GM23338 (cell line): ENCODE measurements around the gene TOR1AIP2. TPM values are rescaled to one million over a fixed set of nuclear protein-coding genes. Genes with fewer than 3 reads are reported as not detected.
"Not testable (repeated sequence)": the region's sequence is repeated elsewhere in the genome, so short reads cannot be mapped to it uniquely, and the experiment has no call there.

Experiments
- ATAC-seq: fragments of 200-7000 bp; cut with Tn5 transposase; 3 replicates; pipeline ENCODE4 v1.9.1; 2020
- DNase-seq: peaks from one replicate; pipeline ENCODE4 v3.0.0-alpha.2; 2015; ENCODE audit warnings: low spot score
- H2AFZ ChIP-seq: fragments of 200-600 bp; sonication (generic); 2 replicates; pipeline ENCODE4 v1.8.0; 2016; ENCODE audit warnings: antibody characterized with exemption, mild to moderate bottlenecking, moderate library complexity
- H3F3A ChIP-seq: fragments of 200-600 bp; sonication (generic); replicated peaks from 2 replicates; pipeline ENCODE4 v1.8.0; 2017; ENCODE audit warnings: antibody characterized with exemption, mixed run types, low read depth
- H3K27ac ChIP-seq: fragments of 200-600 bp; sonication (generic); 2 replicates; pipeline ENCODE4 v1.6.1; 2016; ENCODE audit warnings: low read depth
- H3K27me3 ChIP-seq: fragments of 200-600 bp; sonication (generic); 2 replicates; pipeline ENCODE4 v1.8.0; 2016; ENCODE audit warnings: mild to moderate bottlenecking, mixed run types, moderate library complexity; ENCODE audit not compliant: insufficient read depth
- H3K36me3 ChIP-seq: fragments of 200-600 bp; sonication (generic); 2 replicates; pipeline ENCODE4 v1.8.0; 2016; ENCODE audit warnings: mild to moderate bottlenecking; ENCODE audit not compliant: insufficient read depth
- H3K4me1 ChIP-seq: fragments of 200-600 bp; sonication (generic); 2 replicates; pipeline ENCODE4 v1.8.0; 2016; ENCODE audit warnings: mild to moderate bottlenecking, moderate library complexity; ENCODE audit not compliant: insufficient read depth
- H3K4me2 ChIP-seq: fragments of 200-600 bp; sonication (generic); 2 replicates; pipeline ENCODE4 v1.7.1; 2017; ENCODE audit warnings: mixed run types
- H3K4me3 ChIP-seq: fragments of 200-600 bp; sonication (generic); 2 replicates; pipeline ENCODE4 v1.6.1; 2016; ENCODE audit warnings: mixed run types
- H3K79me2 ChIP-seq: fragments of 200-600 bp; sonication (generic); replicated peaks from 2 replicates; pipeline ENCODE4 v1.8.0; 2017; ENCODE audit warnings: mild to moderate bottlenecking; ENCODE audit not compliant: insufficient read depth
- H3K9me2 ChIP-seq: fragments of 200-600 bp; sonication (generic); 2 replicates; pipeline ENCODE4 v1.8.0; 2017; ENCODE audit not compliant: insufficient read depth
- H4K20me1 ChIP-seq: fragments of 200-600 bp; sonication (generic); replicated peaks from 2 replicates; pipeline ENCODE4 v1.8.0; 2017; ENCODE audit warnings: mild to moderate bottlenecking; ENCODE audit not compliant: insufficient read depth
- H3K27ac Mint-ChIP-seq: 2 replicates; pipeline ENCODE4 v1.8.0; 2020; ENCODE audit warnings: inconsistent platforms, mild to moderate bottlenecking, moderate library complexity, mixed read lengths
- H3K27me3 Mint-ChIP-seq: 3 replicates; pipeline ENCODE4 v1.8.0; 2022; ENCODE audit warnings: low read depth, mild to moderate bottlenecking, moderate library complexity, mixed read lengths, inconsistent platforms; ENCODE audit not compliant: insufficient read depth, poor library complexity
- H3K36me3 Mint-ChIP-seq: 3 replicates; pipeline ENCODE4 v1.8.0; 2021; ENCODE audit warnings: low read depth, mild to moderate bottlenecking, inconsistent platforms, moderate library complexity, mixed read lengths
- H3K4me1 Mint-ChIP-seq: 3 replicates; pipeline ENCODE4 v1.8.0; 2020; ENCODE audit warnings: mild to moderate bottlenecking, inconsistent platforms, mixed read lengths
- H3K4me3 Mint-ChIP-seq: 3 replicates; pipeline ENCODE4 v1.8.0; 2021; ENCODE audit warnings: moderate library complexity, mild to moderate bottlenecking, inconsistent platforms, mixed read lengths
- H3K9me3 Mint-ChIP-seq: 3 replicates; pipeline ENCODE4 v1.8.0; 2020; ENCODE audit warnings: moderate library complexity, mild to moderate bottlenecking, inconsistent platforms, mixed read lengths
- EZH2 ChIP-seq: fragments of 200-600 bp; sonication (generic); IDR thresholded peaks from one replicate; pipeline ENCODE4 v1.8.0; 2017; ENCODE audit warnings: antibody characterized with exemption, mild to moderate bottlenecking, low read depth; ENCODE audit not compliant: unreplicated experiment
- EZH2phosphoT487 ChIP-seq: fragments of 200-600 bp; sonication (generic); IDR thresholded peaks from one replicate; pipeline ENCODE4 v1.8.1; 2018; ENCODE audit warnings: antibody characterized with exemption; ENCODE audit not compliant: unreplicated experiment
- NANOG ChIP-seq: IDR thresholded peaks from 2 replicates; pipeline ENCODE4 v1.6.1; 2016; ENCODE audit warnings: antibody characterized with exemption, borderline replicate concordance
- POLR2AphosphoS5 ChIP-seq: IDR thresholded peaks from 2 replicates; pipeline ENCODE4 v1.6.1; 2016; ENCODE audit warnings: antibody characterized with exemption, low read depth
- STAT1 ChIP-seq: IDR thresholded peaks from one replicate; pipeline ENCODE4 v1.6.1; 2016; ENCODE audit warnings: antibody characterized with exemption; ENCODE audit not compliant: unreplicated experiment
- ZNF114 ChIP-seq: fragments of 250-450 bp; sonication (Bioruptor Pico); IDR thresholded peaks from 2 replicates; pipeline ENCODE4 v1.5.0; 2020; ENCODE audit warnings: mild to moderate bottlenecking, moderate library complexity
- ZNF331 ChIP-seq: fragments of 250-450 bp; sonication (Bioruptor Pico); IDR thresholded peaks from 2 replicates; pipeline ENCODE4 v1.5.0; 2020; ENCODE audit warnings: low read depth, mild to moderate bottlenecking, moderate library complexity
- polyA plus RNA-seq: library from polyadenylated mRNA; unstranded; fragments of >200 nt; fragmentation: Nextera tagmentation; extraction: Ambion mirVana; gene quantifications from 2 replicates; pipeline ENCODE4 v1.2.1, GENCODE V29; 2016
- total RNA-seq: library from RNA; depleted of rRNA; stranded (reverse); fragments of >200 nt; shearing (Covaris generic); gene quantifications from 2 replicates; pipeline ENCODE4 v1.2.3, GENCODE V29; 2014
- TF ChIP-seq, protein P1 (sequence below): fragments of 250-450 bp; sonication (Bioruptor Pico); IDR thresholded peaks from 2 replicates; pipeline ENCODE4 v1.5.0; 2020; ENCODE audit warnings: mild to moderate bottlenecking, moderate library complexity
- TF ChIP-seq, protein P2 (sequence below), 2 experiments: fragments of 200-600 bp in 1 of 2; sonication (generic) in 1 of 2; conservative IDR thresholded peaks; 2 replicates each; pipeline versions ENCODE4 v1.5.1 to v1.6.1; 2016 to 2017; ENCODE audit warnings: antibody characterized with exemption in 2 of 2, low read depth in 2 of 2, mild to moderate bottlenecking in 2 of 2, moderate library complexity in 1 of 2
- TF ChIP-seq, protein P3 (sequence below): IDR thresholded peaks from 2 replicates; pipeline ENCODE4 v1.6.1; 2016; ENCODE audit warnings: antibody characterized with exemption

Gene TOR1AIP2
- total and polyA plus RNA-seq, 2 experiments from 2014 or later = 21.1 to 81.3 TPM

DNA sequence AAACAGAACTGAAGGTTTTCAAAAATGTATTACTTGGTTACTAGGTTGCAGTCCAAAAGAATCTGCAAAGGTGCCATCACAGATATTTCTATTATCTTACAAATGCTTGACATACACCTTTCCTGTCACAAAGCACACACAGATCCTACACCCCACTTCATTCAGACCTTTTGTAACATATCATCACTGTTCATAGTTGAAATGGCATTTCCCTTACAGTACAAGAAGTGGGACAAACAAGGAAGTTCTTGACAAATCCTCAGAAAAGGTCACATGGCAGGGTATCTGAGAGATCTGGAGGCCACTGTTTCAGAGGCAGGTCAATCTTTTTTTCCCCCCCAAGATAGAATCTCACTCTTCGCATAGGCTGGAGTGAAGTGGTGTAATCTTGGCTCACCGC is 21.3 kb downstream of the TOR1AIP2 start (continued):
- TF ChIP-seq, protein P1, sequence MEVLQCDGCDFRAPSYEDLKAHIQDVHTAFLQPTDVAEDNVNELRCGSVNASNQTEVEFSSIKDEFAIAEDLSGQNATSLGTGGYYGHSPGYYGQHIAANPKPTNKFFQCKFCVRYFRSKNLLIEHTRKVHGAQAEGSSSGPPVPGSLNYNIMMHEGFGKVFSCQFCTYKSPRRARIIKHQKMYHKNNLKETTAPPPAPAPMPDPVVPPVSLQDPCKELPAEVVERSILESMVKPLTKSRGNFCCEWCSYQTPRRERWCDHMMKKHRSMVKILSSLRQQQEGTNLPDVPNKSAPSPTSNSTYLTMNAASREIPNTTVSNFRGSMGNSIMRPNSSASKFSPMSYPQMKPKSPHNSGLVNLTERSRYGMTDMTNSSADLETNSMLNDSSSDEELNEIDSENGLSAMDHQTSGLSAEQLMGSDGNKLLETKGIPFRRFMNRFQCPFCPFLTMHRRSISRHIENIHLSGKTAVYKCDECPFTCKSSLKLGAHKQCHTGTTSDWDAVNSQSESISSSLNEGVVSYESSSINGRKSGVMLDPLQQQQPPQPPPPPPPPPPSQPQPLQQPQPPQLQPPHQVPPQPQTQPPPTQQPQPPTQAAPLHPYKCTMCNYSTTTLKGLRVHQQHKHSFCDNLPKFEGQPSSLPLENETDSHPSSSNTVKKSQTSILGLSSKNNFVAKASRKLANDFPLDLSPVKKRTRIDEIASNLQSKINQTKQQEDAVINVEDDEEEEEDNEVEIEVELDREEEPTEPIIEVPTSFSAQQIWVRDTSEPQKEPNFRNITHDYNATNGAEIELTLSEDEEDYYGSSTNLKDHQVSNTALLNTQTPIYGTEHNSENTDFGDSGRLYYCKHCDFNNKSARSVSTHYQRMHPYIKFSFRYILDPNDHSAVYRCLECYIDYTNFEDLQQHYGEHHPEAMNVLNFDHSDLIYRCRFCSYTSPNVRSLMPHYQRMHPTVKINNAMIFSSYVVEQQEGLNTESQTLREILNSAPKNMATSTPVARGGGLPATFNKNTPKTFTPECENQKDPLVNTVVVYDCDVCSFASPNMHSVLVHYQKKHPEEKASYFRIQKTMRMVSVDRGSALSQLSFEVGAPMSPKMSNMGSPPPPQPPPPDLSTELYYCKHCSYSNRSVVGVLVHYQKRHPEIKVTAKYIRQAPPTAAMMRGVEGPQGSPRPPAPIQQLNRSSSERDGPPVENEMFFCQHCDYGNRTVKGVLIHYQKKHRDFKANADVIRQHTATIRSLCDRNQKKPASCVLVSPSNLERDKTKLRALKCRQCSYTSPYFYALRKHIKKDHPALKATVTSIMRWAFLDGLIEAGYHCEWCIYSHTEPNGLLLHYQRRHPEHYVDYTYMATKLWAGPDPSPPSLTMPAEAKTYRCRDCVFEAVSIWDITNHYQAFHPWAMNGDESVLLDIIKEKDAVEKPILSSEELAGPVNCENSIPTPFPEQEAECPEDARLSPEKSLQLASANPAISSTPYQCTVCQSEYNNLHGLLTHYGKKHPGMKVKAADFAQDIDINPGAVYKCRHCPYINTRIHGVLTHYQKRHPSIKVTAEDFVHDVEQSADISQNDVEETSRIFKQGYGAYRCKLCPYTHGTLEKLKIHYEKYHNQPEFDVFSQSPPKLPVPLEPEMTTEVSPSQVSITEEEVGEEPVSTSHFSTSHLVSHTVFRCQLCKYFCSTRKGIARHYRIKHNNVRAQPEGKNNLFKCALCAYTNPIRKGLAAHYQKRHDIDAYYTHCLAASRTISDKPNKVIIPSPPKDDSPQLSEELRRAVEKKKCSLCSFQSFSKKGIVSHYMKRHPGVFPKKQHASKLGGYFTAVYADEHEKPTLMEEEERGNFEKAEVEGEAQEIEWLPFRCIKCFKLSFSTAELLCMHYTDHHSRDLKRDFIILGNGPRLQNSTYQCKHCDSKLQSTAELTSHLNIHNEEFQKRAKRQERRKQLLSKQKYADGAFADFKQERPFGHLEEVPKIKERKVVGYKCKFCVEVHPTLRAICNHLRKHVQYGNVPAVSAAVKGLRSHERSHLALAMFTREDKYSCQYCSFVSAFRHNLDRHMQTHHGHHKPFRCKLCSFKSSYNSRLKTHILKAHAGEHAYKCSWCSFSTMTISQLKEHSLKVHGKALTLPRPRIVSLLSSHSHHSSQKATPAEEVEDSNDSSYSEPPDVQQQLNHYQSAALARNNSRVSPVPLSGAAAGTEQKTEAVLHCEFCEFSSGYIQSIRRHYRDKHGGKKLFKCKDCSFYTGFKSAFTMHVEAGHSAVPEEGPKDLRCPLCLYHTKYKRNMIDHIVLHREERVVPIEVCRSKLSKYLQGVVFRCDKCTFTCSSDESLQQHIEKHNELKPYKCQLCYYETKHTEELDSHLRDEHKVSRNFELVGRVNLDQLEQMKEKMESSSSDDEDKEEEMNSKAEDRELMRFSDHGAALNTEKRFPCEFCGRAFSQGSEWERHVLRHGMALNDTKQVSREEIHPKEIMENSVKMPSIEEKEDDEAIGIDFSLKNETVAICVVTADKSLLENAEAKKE (CRISPR knock-in tag) = no peak
- no peak for TF ChIP-seq EZH2
- TF ChIP-seq EZH2phosphoT487 = no peak
- no peak for TF ChIP-seq STAT1
- TF ChIP-seq ZNF114 (CRISPR knock-in tag) = no peak
- TF ChIP-seq, protein P2, sequence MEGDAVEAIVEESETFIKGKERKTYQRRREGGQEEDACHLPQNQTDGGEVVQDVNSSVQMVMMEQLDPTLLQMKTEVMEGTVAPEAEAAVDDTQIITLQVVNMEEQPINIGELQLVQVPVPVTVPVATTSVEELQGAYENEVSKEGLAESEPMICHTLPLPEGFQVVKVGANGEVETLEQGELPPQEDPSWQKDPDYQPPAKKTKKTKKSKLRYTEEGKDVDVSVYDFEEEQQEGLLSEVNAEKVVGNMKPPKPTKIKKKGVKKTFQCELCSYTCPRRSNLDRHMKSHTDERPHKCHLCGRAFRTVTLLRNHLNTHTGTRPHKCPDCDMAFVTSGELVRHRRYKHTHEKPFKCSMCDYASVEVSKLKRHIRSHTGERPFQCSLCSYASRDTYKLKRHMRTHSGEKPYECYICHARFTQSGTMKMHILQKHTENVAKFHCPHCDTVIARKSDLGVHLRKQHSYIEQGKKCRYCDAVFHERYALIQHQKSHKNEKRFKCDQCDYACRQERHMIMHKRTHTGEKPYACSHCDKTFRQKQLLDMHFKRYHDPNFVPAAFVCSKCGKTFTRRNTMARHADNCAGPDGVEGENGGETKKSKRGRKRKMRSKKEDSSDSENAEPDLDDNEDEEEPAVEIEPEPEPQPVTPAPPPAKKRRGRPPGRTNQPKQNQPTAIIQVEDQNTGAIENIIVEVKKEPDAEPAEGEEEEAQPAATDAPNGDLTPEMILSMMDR (conservative IDR thresholded peaks at IDR 0.05; ENCODE audit: low read depth in 2 of 2) = no peak
- no peak for TF ChIP-seq ZNF331 (CRISPR knock-in tag)
- TF ChIP-seq, protein P3, sequence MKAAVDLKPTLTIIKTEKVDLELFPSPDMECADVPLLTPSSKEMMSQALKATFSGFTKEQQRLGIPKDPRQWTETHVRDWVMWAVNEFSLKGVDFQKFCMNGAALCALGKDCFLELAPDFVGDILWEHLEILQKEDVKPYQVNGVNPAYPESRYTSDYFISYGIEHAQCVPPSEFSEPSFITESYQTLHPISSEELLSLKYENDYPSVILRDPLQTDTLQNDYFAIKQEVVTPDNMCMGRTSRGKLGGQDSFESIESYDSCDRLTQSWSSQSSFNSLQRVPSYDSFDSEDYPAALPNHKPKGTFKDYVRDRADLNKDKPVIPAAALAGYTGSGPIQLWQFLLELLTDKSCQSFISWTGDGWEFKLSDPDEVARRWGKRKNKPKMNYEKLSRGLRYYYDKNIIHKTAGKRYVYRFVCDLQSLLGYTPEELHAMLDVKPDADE = no peak
- TF ChIP-seq NANOG = no peak
- TF ChIP-seq POLR2AphosphoS5 = no peak

DNA sequence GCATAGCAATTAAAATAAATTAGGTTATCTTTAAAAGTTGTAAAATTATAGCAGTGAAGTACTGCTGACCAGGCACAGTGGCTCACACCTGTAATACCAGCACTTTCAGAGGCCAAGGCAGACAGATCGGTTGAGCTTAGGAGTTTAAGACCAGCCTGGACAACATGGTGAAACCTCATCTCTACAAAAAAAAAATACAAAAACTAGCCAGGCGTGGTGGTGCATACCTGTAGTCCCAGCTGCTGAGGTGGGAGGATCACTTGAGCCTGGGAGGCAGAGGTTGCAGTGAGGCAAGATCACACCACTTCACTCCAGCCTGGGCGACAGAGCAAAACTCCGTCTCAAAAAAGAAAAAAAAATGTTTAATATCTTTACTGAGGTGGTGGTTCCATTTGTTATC is 21.8 kb downstream of the TOR1AIP2 start:
- H3K4me3 Mint-ChIP-seq, H3K27ac Mint-ChIP-seq, H3K4me2 ChIP-seq, H3K27ac ChIP-seq, H3F3A ChIP-seq, ATAC-seq, DNase-seq, H3K27me3 Mint-ChIP-seq, H3K9me3 Mint-ChIP-seq, H3K27me3 ChIP-seq, H3K4me3 ChIP-seq, H3K4me1 ChIP-seq, H3K36me3 Mint-ChIP-seq, H4K20me1 ChIP-seq, H3K36me3 ChIP-seq, H2AFZ ChIP-seq, H3K9me2 ChIP-seq, H3K79me2 ChIP-seq, H3K4me1 Mint-ChIP-seq: not testable (repeated sequence)
